UCSD-AML1 (cell line): ENCODE data around the gene SDR42E2.
A peak's percentile ranks its signal among the peaks of the same experiment; 100 is the strongest.
"Not testable (repeated sequence)": the region's sequence is repeated elsewhere in the genome, so short reads cannot be mapped to it uniquely, and the experiment has no call there.

Experiments
- DNase-seq: peaks from one replicate; lab custom pipeline; 2025; ENCODE audit not compliant: unreplicated experiment; lab: John Stamatoyannopoulos, UW

Gene SDR42E2

GRCh38 chr16:22210285-22210684, 48.0 kb downstream of the SDR42E2 start:
- DNase-seq: no peak

- DNase-seq: no peak
Measured at GRCh38 chr16:22210854-22211253, 48.5 kb downstream of the SDR42E2 start.

GRCh38 chr16:22213236-22213635, 50.9 kb downstream of the SDR42E2 start:
- DNase-seq: no peak

- no peak for DNase-seq
Measured at GRCh38 chr16:22213801-22214200, 51.5 kb downstream of the SDR42E2 start.

- no peak for DNase-seq
Measured at GRCh38 chr16:22214402-22214801, 52.1 kb downstream of the SDR42E2 start.

- DNase-seq: no peak
Measured at GRCh38 chr16:22214889-22215288, 52.6 kb downstream of the SDR42E2 start.

GRCh38 chr16:22216191-22216831, 54.0 kb downstream of the SDR42E2 start:
- peak; percentile 27 for DNase-seq

GRCh38 chr16:22216832-22217225, 54.5 kb downstream of the SDR42E2 start:
- not testable (repeated sequence) for DNase-seq

- DNase-seq: no peak
Measured at GRCh38 chr16:22217890-22218730, 55.8 kb downstream of the SDR42E2 start.

- no peak for DNase-seq
Measured at GRCh38 chr16:22219389-22220068, 57.2 kb downstream of the SDR42E2 start.

- DNase-seq: no peak
Measured at GRCh38 chr16:22220069-22220440, 57.7 kb downstream of the SDR42E2 start.

- no peak for DNase-seq
Measured at GRCh38 chr16:22220714-22221113, 58.4 kb downstream of the SDR42E2 start.

GRCh38 chr16:22222006-22222405, 59.7 kb downstream of the SDR42E2 start:
- no peak for DNase-seq

GRCh38 chr16:22222998-22223397, 60.7 kb downstream of the SDR42E2 start:
- DNase-seq: no peak

GRCh38 chr16:22225060-22225459, 62.8 kb downstream of the SDR42E2 start:
- no peak for DNase-seq

GRCh38 chr16:22229889-22230288, 67.6 kb downstream of the SDR42E2 start:
- no peak for DNase-seq

GRCh38 chr16:22232277-22233036, 70.2 kb downstream of the SDR42E2 start:
- no peak for DNase-seq

- DNase-seq: no peak
Measured at GRCh38 chr16:22233037-22233372, 70.7 kb downstream of the SDR42E2 start.

GRCh38 chr16:22235839-22236745, 73.8 kb downstream of the SDR42E2 start:
- DNase-seq: no peak

GRCh38 chr16:22239131-22239805, 77.0 kb downstream of the SDR42E2 start:
- DNase-seq: no peak
